Nephron progenitor cell (in vitro differentiated cells): ENCODE results near the gene NR2F1.

Source experiments
- DNase-seq: peaks from one replicate; pipeline ENCODE4 v3.0.0; 2021
- H3K27ac Mint-ChIP-seq: 2 replicates; pipeline ENCODE4 v1.8.0; 2021; ENCODE audit warnings: mild to moderate bottlenecking, moderate library complexity, mixed read lengths
- H3K27me3 Mint-ChIP-seq: 2 replicates; pipeline ENCODE4 v1.8.0; 2021; ENCODE audit warnings: mild to moderate bottlenecking, low read depth, mixed read lengths; ENCODE audit not compliant: poor library complexity
- H3K36me3 Mint-ChIP-seq: 2 replicates; pipeline ENCODE4 v1.8.0; 2021; ENCODE audit warnings: low read depth, mixed read lengths
- H3K4me1 Mint-ChIP-seq: 2 replicates; pipeline ENCODE4 v1.8.0; 2021; ENCODE audit warnings: mixed read lengths
- H3K4me3 Mint-ChIP-seq: 2 replicates; pipeline ENCODE4 v1.8.0; 2021; ENCODE audit warnings: mild to moderate bottlenecking, moderate library complexity, mixed read lengths
- H3K9me3 Mint-ChIP-seq: 2 replicates; pipeline ENCODE4 v1.8.0; 2021; ENCODE audit warnings: mild to moderate bottlenecking, moderate library complexity, mixed read lengths
- CTCF ChIP-seq: fragments of 200-600 bp; sonication (generic); IDR thresholded peaks from 2 replicates; pipeline ENCODE4 v1.5.0; 2021; ENCODE audit warnings: antibody characterized with exemption

NR2F1 gene

GRCh38 chr5:93573354-93574351 lies 9.4 kb upstream of the NR2F1 start:
- H3K9me3 Mint-ChIP-seq = no peaks in the 10 kb centered on the region
- H3K27me3 Mint-ChIP-seq = peaks cover 68% of the 10 kb centered on the region
- H3K36me3 Mint-ChIP-seq = peaks cover 7% of the 10 kb centered on the region
- no peak for TF ChIP-seq CTCF
- H3K4me1 Mint-ChIP-seq = peaks cover 96% of the 10 kb centered on the region
- peak; percentile 39 for DNase-seq
- peak overlapping the region; percentile 95 for H3K27ac Mint-ChIP-seq
- H3K4me3 Mint-ChIP-seq = peak overlapping the region; percentile 77

GRCh38 chr5:93574491-93575305 lies 8.3 kb upstream of the NR2F1 start:
- DNase-seq = no peak
- Mint-ChIP-seq H3K4me3 (peak overlapping the region; percentile 77), H3K9me3 (no peaks in the 10 kb centered on the region), H3K36me3 (no peaks in the 10 kb centered on the region), H3K4me1 (peaks cover 88% of the 10 kb centered on the region), H3K27ac (peak overlapping the region; percentile 60), H3K27me3 (peaks cover 58% of the 10 kb centered on the region)
- no peak for TF ChIP-seq CTCF

- Mint-ChIP-seq H3K27ac (no peak overlapping the region), H3K4me3 (peak overlapping the region; percentile 77), H3K9me3 (no peaks in the 10 kb centered on the region), H3K36me3 (no peaks in the 10 kb centered on the region), H3K27me3 (peaks cover 51% of the 10 kb centered on the region), H3K4me1 (peaks cover 86% of the 10 kb centered on the region)
- no peak for TF ChIP-seq CTCF
- no peak for DNase-seq
Observed at GRCh38 chr5:93575461-93576414, 7.3 kb upstream of the NR2F1 start.

GRCh38 chr5:93576994-93577853 lies 5.8 kb upstream of the NR2F1 start:
- H3K9me3 Mint-ChIP-seq = no peaks in the 10 kb centered on the region
- peaks cover 73% of the 10 kb centered on the region for H3K4me1 Mint-ChIP-seq
- no peak overlapping the region for H3K4me3 Mint-ChIP-seq
- no peak for TF ChIP-seq CTCF
- H3K27me3 Mint-ChIP-seq = peaks cover 39% of the 10 kb centered on the region
- no peaks in the 10 kb centered on the region for H3K36me3 Mint-ChIP-seq
- no peak for DNase-seq
- H3K27ac Mint-ChIP-seq = no peak overlapping the region
